CD1c-positive myeloid dendritic cell (primary cell): Measurements from ENCODE around the gene GNAT1.

Source experiments
- DNase-seq: peaks from one replicate; pipeline ENCODE4 v3.0.0-alpha.2; 2016; ENCODE audit errors: extremely low spot score

Gene GNAT1

DNA sequence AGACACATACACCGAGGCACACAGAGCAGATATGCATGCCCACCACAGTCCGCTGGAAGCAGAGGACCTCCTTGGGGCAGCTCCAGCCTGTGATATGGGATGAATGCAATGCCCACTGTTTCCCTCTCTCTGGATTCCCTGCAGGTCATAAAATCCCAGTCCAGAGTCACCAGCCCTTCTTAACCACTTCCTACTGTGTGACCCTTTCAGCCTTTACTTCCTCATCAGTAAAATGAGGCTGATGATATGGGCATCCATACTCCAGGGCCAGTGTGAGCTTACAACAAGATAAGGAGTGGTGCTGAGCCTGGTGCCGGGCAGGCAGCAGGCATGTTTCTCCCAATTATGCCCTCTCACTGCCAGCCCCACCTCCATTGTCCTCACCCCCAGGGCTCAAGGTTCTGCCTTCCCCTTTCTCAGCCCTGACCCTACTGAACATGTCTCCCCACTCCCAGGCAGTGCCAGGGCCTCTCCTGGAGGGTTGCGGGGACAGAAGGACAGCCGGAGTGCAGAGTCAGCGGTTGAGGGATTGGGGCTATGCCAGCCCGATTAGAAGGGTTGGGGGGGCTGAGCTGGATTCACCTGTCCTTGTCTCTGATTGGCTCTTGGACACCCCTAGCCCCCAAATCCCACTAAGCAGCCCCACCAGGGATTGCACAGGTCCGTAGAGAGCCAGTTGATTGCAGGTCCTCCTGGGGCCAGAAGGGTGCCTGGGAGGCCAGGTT lies at the start of gene GNAT1:
TSS of gene GNAT1 (plus strand) at position 675 of the 725 bp plus-strand sequence. CDS start 116 bp downstream, outside the sequence.
- DNase-seq = peak; percentile 45

DNA sequence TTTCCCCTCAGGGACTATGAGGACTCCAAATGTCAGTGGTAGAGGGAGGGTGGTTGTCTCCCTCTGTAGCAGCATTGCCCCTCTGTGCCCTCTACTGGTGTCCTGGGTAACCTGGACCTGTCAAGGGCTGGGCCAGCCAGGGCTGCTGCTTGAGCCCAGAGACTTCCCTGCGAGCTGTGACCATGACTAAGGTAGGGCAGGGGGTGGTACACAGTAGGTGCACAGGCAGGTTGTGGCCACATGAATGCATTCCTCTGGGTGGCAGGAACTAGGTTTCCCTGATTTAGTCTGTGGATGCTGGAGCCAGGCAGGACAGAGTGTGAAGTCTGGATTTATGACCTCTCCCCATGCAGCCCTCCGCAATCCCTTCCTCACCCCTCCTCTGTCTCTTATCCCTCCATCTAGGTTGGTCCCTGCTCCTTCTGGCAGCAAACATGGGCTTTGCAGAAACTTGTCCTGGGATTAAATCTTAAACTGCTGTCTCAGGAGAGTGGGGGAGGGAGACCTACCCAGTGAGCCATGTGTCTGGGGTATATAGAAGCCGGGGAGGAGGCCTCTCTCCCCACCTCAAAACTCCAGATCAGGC lies 45.0 kb upstream of the GNAT1 start:
- DNase-seq = no peak

DNA sequence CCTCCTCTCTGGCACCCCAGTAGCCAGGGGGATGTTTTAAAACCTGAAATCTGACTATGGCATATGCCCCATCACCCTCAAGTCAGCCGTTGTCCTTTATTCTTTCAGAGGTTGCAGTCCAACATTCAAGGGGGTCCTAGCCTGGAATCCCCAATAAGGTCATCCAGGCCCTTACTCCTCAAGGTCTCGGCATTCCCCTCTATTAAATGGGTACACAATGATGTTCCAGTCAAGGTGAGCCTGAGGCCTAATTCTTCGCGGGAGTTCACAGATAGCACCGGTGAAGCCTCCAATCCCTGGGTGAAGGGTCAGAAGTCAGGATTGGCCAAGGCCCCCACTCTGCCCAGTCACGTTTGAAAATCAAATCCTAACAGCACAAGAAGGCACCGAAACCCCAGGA lies 44.4 kb upstream of the GNAT1 start:
- no peak for DNase-seq

DNA sequence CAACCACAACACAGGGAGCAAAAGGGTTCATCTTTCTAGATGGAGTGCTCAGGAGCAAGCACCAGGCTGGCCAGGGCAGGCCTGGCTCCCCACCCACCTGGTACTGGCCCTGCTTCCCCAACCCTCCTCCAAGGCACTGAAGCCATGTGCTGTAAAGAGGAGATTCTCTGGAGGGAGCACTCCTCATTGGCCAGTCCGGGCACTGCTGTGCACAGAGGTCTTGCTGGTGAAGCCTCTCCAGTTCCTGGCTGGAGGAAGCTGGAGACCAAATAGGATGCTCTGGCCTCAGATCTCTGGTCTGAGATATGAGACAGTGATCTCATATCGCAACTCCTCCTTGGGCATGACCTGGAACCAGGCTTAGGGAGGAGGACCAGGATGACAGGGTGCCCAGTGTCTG lies 44.0 kb upstream of the GNAT1 start:
- no peak for DNase-seq

DNA sequence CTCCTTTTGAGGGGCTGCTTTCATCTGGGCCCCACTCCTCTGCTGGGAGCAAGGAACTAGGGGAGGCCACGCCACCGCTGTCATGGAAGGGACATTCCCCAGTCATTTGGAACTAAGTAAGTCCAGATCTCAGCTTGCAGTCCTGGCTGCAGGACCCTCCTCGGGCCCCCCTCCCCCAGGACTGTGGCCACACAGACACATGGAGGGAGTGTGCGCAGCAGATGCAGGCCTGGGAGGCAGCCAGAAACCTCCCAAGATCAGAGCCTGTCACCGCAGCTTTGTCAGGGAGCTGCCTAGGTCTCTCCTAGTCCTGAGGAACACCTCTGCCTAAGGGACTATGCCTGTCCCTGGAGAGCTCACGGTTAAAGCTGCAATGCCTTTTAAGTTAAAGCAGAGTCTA lies 43.5 kb upstream of the GNAT1 start:
- no peak for DNase-seq

DNA sequence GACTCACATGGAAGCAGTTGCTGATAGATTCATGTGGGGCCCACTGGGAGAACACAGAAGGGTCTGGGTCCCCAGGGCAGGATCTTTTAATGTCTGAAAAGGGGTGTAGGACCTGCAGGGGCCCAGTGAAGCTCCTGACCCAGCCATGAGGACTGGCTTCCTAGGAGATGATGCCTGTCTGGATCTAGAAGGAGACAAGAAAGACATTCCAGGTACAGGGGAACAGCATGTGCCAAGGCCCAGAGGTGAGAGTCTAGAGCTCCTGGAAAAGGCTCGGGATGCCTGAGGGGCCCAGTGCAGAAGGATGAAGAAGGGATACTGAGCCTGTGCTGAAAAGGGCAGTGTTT lies 41.0 kb upstream of the GNAT1 start:
- no peak for DNase-seq

DNA sequence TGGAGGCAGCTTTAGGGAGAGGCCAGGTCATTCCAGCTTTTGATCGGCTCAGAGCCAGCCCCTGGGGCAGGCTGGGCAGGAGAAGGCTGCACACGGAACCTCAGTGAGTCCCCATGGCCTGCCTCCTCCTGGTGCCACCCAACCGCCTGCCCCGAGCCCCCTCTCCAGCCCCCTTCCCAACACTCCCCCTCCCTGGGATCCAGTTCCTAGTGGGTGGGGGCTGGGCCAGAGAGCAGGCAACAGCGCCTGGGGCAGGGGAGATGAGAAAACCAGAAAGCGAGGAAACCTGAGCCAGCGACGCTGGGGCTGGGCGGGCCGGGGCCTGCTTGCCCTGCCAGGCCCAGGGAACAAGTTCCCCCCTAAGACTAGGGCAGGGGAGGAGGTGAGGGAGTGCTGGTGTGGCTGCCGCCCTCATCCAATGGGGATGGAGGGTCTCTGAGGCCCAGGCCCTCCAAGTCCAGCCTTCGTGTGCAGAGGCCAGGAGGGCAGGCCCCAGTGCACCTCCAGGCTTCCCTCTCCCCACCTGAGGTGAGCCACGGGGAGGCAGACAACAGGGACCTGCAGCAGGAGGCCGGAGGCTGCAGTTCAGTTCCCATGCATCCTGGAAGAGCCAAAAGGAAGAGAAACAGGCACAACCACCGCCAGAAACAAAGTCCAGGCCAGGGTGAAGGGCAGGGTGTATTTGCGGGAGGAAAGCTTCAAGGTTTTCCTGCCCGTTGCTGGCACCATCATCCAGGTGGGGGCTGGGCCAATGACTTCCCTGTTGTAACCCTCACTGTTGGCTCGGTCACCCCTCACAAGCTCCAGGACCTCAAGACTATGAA lies 40.3 kb upstream of the GNAT1 start:
- no peak for DNase-seq

DNA sequence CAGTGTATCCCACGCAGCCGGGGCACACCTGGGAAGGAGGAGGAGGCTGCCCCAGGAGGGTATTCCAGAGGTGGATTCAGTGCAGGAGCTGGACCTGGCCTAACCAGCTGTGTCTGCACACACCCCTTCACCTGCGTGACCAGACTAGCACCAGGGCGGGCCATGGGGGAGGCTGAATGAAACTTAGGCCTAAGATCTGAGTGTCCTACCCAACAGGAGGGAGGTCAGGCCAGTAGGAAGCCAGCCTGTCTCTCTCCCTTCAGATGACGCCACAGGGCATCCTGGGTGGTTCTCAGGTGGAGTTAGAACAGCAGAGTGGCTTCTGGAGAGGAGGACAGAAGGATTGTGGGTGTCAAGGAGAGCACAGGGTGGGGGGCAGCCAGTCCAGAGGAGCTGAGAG lies 39.7 kb upstream of the GNAT1 start:
- no peak for DNase-seq

DNA sequence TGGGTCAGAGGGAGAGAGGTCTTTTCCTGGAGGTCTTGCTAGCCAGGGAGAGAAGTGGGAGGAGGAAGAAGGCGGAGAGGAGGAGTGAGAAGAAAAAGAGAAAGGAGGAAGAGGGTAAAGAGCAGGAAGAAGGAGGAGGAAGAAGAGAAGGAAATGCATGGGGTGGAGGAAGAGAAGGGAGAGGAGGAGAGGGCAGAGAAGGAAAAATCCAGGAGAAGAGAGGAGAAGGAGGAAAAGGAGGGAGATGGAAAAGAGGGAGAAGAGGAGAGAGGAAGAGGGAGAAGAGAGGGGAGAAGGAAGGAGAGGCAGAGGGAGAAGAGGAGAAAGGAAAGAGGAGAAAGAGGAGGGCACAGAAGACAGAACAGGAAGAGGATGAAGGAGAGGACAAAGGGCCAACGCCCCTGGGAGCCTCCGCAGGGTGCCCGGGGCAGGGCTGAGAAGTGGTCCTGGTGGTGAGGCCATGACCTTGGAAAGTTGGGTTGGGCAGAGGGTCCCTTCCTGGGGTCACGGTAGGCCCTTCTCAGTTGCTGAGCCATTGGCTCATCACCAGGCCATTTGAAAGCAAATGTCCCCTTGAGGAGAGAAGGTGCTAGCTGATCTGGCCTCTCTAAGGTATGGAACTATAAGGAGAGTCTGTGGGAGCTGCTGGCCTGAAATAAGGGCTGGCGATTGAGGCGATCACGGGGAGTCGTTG lies 37.5 kb upstream of the GNAT1 start:
- DNase-seq = no peak

DNA sequence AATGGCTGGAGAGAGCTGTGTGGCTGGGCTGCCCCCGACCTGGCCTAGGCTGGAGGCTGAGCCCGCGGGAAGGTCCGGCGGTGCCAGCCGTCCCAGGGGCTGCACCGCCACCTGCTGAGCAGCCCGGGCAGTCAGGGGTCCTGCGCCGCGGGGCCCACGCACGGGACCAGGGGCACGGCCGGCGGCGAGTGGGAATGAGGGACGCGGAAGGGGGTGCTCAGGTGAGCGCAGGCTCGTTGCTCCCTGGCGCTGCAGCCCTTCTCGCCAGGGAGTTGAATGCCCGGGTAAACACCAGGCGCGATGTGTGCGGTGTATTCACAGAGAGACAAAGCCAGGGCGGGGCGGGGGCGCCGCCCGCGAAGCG lies 37.0 kb upstream of the GNAT1 start:
- no peak for DNase-seq

DNA sequence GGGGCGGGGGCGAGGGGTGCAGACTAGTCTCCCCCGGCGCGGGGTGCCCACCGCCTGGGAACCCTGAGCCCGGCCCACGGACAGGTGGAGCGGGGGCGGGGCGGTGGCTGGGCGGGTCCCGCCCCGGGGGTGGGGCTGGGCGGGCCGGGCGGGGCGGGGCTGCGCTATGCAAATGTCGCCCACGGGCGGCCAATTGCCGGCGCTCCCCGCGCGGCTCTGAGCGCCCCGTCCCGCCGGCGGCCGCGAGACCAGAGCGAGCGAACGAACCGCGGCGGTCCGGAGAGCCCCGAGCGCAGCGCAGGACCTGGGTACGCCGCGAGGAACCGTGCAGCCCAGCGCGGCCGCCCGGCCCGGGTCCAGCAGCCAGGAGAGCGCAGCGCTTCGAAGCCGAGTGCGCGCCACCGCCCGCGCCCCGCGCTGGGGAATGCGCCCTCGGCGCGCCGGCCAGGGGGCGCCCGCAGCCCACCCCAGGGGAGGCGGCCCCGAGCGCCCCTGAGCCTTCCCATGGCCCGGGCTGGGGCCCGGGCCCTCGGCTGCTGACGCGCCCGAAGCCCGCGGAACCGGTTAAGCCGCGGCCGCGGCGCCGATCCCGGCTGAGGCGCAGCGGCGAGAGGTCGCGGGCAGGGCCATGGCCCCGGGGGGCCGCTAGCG lies 36.4 kb upstream of the GNAT1 start, which contains the start of gene SEMA3F:
TSS of gene SEMA3F (plus strand) at position 485 of the 651 bp plus-strand sequence. CDS start 4,299 bp downstream, outside the sequence.
- peak; percentile 88 for DNase-seq

DNA sequence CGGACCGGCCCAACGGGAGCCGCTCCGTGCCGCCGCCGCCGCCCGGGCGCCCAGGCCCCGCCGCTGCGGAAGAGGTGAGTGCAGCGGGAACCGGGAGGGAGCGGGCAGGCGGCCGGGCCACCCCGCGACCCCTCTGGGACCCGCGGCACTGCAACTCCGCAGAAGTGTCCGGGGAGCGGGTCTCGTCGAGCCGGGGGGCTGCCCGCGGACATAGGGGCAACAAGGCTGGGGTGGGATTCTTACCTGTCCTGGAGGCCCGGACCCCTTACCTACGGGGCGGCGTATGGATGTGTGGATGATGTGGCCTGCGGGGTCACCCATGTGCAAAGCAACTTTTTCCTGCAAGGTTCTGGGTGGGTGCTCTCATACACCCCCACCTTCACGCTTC lies 35.9 kb upstream of the GNAT1 start:
- DNase-seq = no peak

DNA sequence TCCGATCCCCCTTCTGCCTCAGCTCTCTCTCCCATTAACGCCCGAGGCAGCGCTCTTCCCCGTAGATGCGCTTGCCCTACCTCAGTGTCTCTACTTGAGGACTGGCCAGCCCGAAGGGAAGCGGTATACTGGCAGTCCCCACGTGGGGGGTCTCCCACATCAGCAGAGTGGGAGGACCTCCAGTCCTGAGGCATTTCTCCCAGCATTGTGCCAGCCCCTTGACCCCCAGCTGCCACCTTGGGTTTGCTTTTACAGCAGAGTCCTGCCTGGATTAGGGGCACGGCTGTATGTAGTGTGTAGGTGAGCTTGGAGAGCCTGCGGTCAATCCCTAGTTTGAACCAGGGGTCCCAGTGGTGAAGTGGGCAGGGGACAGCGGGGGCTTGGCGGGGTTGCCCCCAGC lies 35.5 kb upstream of the GNAT1 start:
- DNase-seq = no peak

DNA sequence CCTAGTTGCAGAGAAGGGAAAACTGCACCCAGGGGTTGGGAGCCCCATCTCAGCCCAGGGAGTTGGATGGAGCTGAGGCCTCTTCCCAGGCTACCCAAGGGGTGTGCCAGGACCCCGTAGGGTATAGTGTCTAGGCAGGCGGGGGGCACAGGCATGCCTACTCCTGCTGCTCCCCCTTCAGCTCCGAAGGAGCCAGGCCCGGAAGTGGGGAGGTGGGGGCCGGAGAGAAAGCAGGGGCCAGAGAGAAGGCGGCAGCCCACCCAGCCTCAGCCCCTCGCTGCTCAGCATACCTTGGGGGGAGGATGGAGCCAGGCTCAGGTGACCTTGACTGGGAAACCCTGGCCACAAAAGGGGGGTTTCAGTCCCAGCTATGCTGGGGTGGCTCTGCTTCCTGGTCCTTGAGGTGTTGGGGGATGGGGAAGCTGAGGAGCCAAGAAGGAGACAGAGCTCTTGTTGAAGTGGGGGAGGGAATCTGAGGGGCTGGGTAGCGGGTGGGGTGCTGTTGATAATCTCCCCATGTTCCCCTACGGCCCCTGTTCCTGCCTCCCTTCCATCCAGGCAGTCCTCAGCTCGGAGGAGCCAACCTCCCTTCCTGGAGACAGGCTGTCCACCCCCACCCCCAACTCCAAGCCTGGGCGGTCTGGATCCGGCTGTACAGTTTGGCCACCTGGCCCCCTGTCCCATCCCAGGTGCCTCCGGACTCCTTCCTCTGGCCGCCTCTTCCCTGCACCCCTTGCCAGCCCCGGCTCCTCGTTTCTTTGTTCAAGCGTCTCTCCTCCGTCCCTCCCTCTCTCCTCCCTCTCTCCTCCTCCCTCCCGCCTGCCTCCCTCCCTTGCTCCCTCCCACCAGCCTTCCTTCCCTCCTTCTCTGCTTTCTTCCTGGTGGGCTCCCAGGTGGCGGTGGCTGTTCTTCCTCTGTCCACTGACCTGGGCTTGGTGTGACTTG lies 34.6 kb upstream of the GNAT1 start:
- no peak for DNase-seq

DNA sequence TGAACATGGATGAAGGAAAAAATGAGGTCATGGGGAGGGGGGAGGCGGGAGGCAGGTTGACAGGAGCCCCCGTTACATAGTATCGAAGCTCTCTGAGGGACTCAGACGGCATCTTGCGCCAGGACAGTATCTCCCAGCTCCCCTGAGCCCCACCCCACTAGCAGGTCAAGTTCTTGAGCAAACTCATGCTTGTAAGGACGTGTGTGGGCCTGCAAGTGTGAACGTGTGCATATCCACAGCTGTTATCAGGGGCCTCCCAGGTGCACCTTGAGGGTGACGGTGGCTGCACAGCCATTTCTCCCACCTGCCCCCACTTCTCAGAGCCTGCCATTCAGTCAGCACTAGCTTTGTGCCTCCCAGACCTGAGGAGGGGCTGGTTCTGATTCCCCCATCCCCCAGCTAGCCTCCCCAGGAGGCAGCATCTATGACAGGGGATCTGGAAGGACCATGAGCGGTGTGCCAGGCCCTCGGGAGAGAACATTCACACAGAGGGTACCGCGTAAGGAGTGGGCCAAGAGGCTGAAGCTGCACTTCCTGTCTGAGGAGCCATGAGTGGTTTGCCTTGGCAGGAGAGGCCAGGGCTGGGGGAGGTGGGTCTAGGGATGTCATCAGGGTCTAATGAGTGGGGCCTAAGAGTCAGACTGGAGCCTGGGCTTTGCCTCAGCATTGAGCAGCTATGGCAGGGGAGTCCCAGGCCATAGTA lies 33.4 kb upstream of the GNAT1 start:
- DNase-seq = no peak

DNA sequence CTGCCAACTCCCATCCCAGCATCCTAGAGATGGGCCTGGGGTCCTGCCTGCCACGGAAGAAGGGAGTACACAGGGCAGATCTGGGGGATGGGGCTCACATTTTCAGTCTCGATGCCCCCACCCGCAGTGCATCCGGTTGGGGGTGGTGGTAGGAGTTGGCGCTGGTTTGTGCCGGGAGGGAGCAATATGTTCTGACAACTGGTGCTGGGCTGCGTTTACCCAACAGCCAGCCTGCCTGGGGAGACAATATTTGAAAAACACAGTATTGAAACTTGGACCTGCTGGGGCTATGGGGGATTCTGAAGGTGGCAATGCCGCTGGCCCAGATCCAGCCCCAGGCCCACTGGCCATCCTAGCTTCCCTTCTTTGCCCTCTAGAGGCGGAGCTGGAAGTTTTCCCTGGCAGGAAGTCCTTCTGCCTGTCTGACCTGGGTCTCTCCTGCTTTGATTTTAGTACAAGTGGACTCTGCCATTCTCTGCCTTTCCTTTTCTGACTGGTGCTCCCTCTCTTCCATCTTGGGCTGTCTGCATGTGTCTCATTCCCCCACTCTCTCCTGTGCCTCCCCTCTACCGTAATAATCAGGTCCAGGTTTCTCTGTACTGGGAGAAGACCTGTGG lies 32.8 kb upstream of the GNAT1 start:
- no peak for DNase-seq

DNA sequence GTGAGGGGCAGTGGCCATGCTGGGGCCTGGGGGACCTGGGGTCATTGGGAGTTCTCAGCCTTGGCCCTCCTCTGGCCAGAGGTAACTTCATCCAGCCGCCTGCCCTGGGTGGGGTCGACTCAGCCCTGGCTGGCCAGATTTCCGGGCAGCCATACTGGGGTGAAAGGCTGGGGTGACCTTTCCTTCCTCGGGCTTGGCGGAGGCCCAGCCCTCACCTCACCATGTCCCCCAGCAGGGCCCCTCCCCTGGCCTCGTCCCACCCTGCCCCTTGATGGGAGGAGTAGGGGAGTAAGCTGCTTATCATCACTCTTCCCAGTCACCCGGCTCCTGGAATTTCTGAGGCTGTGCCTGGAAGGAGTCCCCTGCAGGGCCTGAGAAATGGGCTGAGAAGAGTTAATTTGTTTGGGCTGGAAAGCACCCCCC lies 30.8 kb upstream of the GNAT1 start:
- DNase-seq = no peak

DNA sequence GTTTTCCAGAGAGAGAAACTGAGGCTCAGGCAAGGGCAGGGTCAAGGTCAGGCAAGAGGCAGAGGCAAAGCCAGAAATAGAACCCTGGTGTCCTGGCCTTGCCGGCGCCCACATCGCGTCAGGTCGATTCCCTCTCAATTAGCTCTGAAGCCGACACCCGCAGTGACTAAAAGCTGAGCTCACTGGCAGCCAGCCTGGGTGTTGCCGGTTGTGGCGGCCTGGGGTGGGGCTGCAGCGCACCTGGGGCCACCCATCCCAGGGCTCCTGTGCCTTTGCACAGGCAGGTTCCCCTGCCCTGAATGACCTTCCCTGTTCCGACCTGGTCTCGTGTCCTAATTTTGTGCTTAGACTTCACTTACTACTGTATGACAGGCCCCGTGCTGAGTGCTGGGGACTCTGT lies 30.1 kb upstream of the GNAT1 start:
- no peak for DNase-seq

DNA sequence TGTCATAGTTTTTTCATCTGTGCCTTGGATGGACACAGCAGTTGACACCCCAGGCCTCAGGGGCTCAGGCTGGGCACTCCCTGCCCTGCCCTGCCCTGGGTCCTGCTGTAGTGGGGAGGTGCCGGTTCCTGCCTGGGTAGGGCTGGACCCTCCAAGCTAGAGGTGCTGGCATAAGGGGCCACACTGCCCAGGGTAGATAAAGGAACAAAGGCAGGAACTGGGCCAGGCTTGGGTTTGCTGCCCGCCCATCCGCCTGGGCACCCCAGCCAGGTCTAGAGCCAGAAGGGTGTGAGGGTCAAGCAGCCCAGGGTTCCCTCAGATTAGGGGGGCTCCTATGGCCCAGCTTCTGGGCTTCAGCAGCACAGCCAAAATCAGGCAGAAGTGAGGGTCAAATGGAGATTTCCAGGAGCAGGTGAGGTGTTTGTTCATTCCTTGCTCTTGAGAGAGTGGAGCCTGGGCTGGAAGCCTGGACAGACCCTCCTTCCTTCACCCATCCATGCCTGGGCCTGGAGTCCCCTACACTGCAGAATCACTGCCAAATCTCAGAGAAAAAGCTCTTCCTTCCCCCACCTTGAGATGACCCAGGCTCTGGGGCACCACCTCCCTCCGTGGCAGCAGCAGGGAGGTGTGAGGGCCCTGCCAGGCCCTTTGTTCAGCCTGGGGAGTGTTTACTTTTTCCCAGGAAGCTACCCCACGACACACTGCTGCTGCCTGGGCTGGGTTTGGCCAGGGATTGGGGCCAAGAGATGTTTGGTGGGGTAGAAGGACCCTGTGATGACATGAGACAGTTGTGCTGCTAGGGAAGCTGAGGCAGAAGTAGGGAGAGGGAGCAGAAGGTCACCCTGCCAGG lies 29.2 kb upstream of the GNAT1 start:
- DNase-seq = no peak
